H9 (cell line): ENCODE results near the gene PHGDH. TPM values are rescaled to one million over a fixed set of nuclear protein-coding genes. Genes with fewer than 3 reads are reported as not detected.

Experiments
- DNase-seq: peaks from one replicate; pipeline ENCODE4 v3.0.0-alpha.2; 2017
- H2AFZ ChIP-seq: one replicate; pipeline ENCODE4 v1.6.1; 2013; ENCODE audit warnings: mild to moderate bottlenecking, low read length, control low read depth, moderate library complexity
- H2AK5ac ChIP-seq: 2 replicates; pipeline ENCODE4 v1.6.1; 2013; ENCODE audit warnings: low read length, control low read depth, mixed read lengths; ENCODE audit not compliant: insufficient read length
- H2BK120ac ChIP-seq: one replicate; pipeline ENCODE4 v1.6.1; 2013; ENCODE audit warnings: low read depth, mild to moderate bottlenecking, low read length, control low read depth, inconsistent platforms; ENCODE audit not compliant: poor library complexity, severe bottlenecking
- H2BK12ac ChIP-seq: 2 replicates; pipeline ENCODE4 v1.6.1; 2013; ENCODE audit warnings: low read length, control low read depth, mixed read lengths, low read depth; ENCODE audit not compliant: insufficient read length
- H2BK15ac ChIP-seq: 2 replicates; pipeline ENCODE4 v1.6.1; 2013; ENCODE audit warnings: low read depth, low read length, control low read depth
- H2BK20ac ChIP-seq: one replicate; pipeline ENCODE4 v1.6.1; 2013; ENCODE audit warnings: low read depth, mild to moderate bottlenecking, low read length, control low read depth, inconsistent platforms; ENCODE audit not compliant: poor library complexity, severe bottlenecking
- H2BK5ac ChIP-seq: 2 replicates; pipeline ENCODE4 v1.6.1; 2013; ENCODE audit warnings: low read length, control low read depth, mixed read lengths; ENCODE audit not compliant: insufficient read length
- H3K14ac ChIP-seq: 2 replicates; pipeline ENCODE4 v1.6.1; 2013; ENCODE audit warnings: low read length, control low read depth; ENCODE audit not compliant: insufficient read depth
- H3K18ac ChIP-seq: 2 replicates; pipeline ENCODE4 v1.6.1; 2013; ENCODE audit warnings: low read depth, mild to moderate bottlenecking, mixed read lengths, low read length, control low read depth; ENCODE audit not compliant: insufficient read length
- H3K23ac ChIP-seq: 2 replicates; pipeline ENCODE4 v1.6.1; 2013; ENCODE audit warnings: low read length, control low read depth, mixed read lengths, low read depth; ENCODE audit not compliant: insufficient read length
- H3K23me2 ChIP-seq: 2 replicates; pipeline ENCODE4 v1.6.1; 2013; ENCODE audit warnings: low read depth, mild to moderate bottlenecking, mixed read lengths, low read length, control low read depth; ENCODE audit not compliant: insufficient read length, poor library complexity, severe bottlenecking
- H3K27ac ChIP-seq: 2 replicates; pipeline ENCODE4 v1.5.1; 2013; ENCODE audit warnings: low read length, control low read depth, mixed read lengths, low read depth; ENCODE audit not compliant: insufficient read length
- H3K27me3 ChIP-seq: 2 replicates; pipeline ENCODE4 v1.6.1; 2013; ENCODE audit warnings: low read length, control low read depth, inconsistent platforms; ENCODE audit not compliant: insufficient read depth
- H3K4ac ChIP-seq: 2 replicates; pipeline ENCODE4 v1.6.1; 2013; ENCODE audit warnings: low read depth, mild to moderate bottlenecking, control low read depth, inconsistent platforms, low read length, moderate library complexity
- H3K4me1 ChIP-seq: 2 replicates; pipeline ENCODE4 v1.6.1; 2013; ENCODE audit warnings: low read length, control low read depth, inconsistent platforms; ENCODE audit not compliant: insufficient read depth
- H3K4me2 ChIP-seq: 2 replicates; pipeline ENCODE4 v1.6.1; 2013; ENCODE audit warnings: low read length, control low read depth, mixed read lengths; ENCODE audit not compliant: insufficient read length, insufficient read depth
- H3K56ac ChIP-seq: 2 replicates; pipeline ENCODE4 v1.6.1; 2013; ENCODE audit warnings: low read depth, mild to moderate bottlenecking, mixed read lengths, low read length, control low read depth; ENCODE audit not compliant: insufficient read length
- H3K79me1 ChIP-seq: 2 replicates; pipeline ENCODE4 v1.6.1; 2013; ENCODE audit warnings: low read depth, mild to moderate bottlenecking, moderate library complexity, low read length, control low read depth, inconsistent platforms; ENCODE audit not compliant: insufficient read depth, poor library complexity, severe bottlenecking
- H3K79me2 ChIP-seq: 2 replicates; pipeline ENCODE4 v1.6.1; 2013; ENCODE audit warnings: low read length, control low read depth, inconsistent platforms; ENCODE audit not compliant: insufficient read depth
- H3K9ac ChIP-seq: 2 replicates; pipeline ENCODE4 v1.6.1; 2013; ENCODE audit warnings: low read length, control low read depth, mixed read lengths; ENCODE audit not compliant: insufficient read length; ENCODE audit errors: extremely low read depth
- H3K9me3 ChIP-seq: one replicate; pipeline ENCODE4 v1.6.1; 2013; ENCODE audit warnings: low read depth, low read length, inconsistent platforms; ENCODE audit not compliant: control insufficient read depth
- H3T11ph ChIP-seq: one replicate; pipeline ENCODE4 v1.6.1; 2013; ENCODE audit warnings: mild to moderate bottlenecking, low read length, control low read depth, inconsistent platforms
- H4K20me1 ChIP-seq: one replicate; pipeline ENCODE4 v1.6.1; 2013; ENCODE audit not compliant: control insufficient read depth, insufficient read length, insufficient read depth
- H4K5ac ChIP-seq: 2 replicates; pipeline ENCODE4 v1.6.1; 2013; ENCODE audit warnings: low read depth, mild to moderate bottlenecking, mixed read lengths, low read length, control low read depth; ENCODE audit not compliant: insufficient read length
- H4K8ac ChIP-seq: replicated peaks from 2 replicates; pipeline ENCODE4 v1.6.1; 2013; ENCODE audit warnings: low read length, control low read depth, mixed read lengths, low read depth; ENCODE audit not compliant: insufficient read length
- H4K91ac ChIP-seq: 2 replicates; pipeline ENCODE4 v1.6.1; 2013; ENCODE audit warnings: low read depth, mild to moderate bottlenecking, moderate library complexity, mixed read lengths, low read length, control low read depth; ENCODE audit not compliant: insufficient read length
- H3K27ac Mint-ChIP-seq, 3 experiments: 2 replicates in 2 of 3; 3 replicates in 1 of 3; pipeline ENCODE4 v1.8.0; 2020 to 2021; ENCODE audit warnings: mixed read lengths in 3 of 3, mild to moderate bottlenecking in 1 of 3, moderate library complexity in 1 of 3
- H3K27me3 Mint-ChIP-seq: 2 replicates; pipeline ENCODE4 v1.8.0; 2021; ENCODE audit warnings: low read depth, mild to moderate bottlenecking, moderate library complexity, mixed read lengths
- H3K36me3 Mint-ChIP-seq, 3 experiments: 2 replicates in 2 of 3; 3 replicates in 1 of 3; pipeline ENCODE4 v1.8.0; 2020 to 2021; ENCODE audit warnings: low read depth in 3 of 3, mixed read lengths in 3 of 3; ENCODE audit not compliant: insufficient read depth in 1 of 3
- H3K4me1 Mint-ChIP-seq, 2 experiments: 2 replicates each; pipeline ENCODE4 v1.8.0; 2020; ENCODE audit warnings: mixed read lengths in 2 of 2
- H3K4me3 Mint-ChIP-seq, 2 experiments: 2 replicates in 1 of 2; 3 replicates in 1 of 2; pipeline ENCODE4 v1.8.0; 2020 to 2021; ENCODE audit warnings: mild to moderate bottlenecking in 2 of 2, mixed read lengths in 2 of 2, moderate library complexity in 1 of 2
- H3K9me3 Mint-ChIP-seq, 2 experiments: 2 replicates in 1 of 2; 3 replicates in 1 of 2; pipeline ENCODE4 v1.8.0; 2020; ENCODE audit warnings: mild to moderate bottlenecking in 2 of 2, mixed read lengths in 2 of 2, moderate library complexity in 1 of 2
- CTCF ChIP-seq: fragments of 200-600 bp; sonication (generic); conservative IDR thresholded peaks from 3 replicates; pipeline ENCODE4 v1.8.0; 2021; ENCODE audit warnings: antibody characterized with exemption, mild to moderate bottlenecking
- WGBS: extraction: QIAGEN DNeasy Blood & Tissue Kit; methylation state at CpG from one replicate; pipeline ENCODE4 v1.1.7; 2013; ENCODE audit warnings: missing lambda C conversion rate, low lambda C conversion rate, mixed read lengths; ENCODE audit not compliant: insufficient read length; ENCODE audit errors: extremely low coverage; 5-methylcytosine and 5-hydroxymethylcytosine counted together
- total RNA-seq: library from RNA; stranded (reverse); gene quantifications from 2 replicates; pipeline ENCODE4 v1.2.1, GENCODE V29; 2021

The PHGDH gene
- total RNA-seq, 1 experiment from 2014 or later = 458 TPM

- Histone ChIP-seq H3K23ac (no peak overlapping the region), H3K9ac (no peak overlapping the region), H3K27me3 (no peaks in the 10 kb centered on the region), H2BK15ac (no peak overlapping the region), H3K18ac (no peak overlapping the region), H4K8ac (no peak overlapping the region), H4K5ac (no peak overlapping the region), H2BK120ac (no peak overlapping the region), H3K9me3 (no peaks in the 10 kb centered on the region), H3K4ac (no peak overlapping the region), H4K91ac (no peak overlapping the region), H2BK12ac (no peak overlapping the region), H3K79me2 (no peaks in the 10 kb centered on the region), H3K4me2 (no peak overlapping the region), H2BK5ac (no peak overlapping the region), H3K23me2 (no peaks in the 10 kb centered on the region), H3K14ac (no peak overlapping the region), H3K4me1 (no peaks in the 10 kb centered on the region; the same call in 1 of the 2 replicates), H2AFZ (no peak overlapping the region), H3K56ac (no peak overlapping the region), H2BK20ac (no peak overlapping the region), H2AK5ac (no peak overlapping the region), H3T11ph (no peak overlapping the region), H4K20me1 (peaks cover 5% of the 10 kb centered on the region), H3K27ac (no peak overlapping the region), H3K79me1 (peaks cover 18% of the 10 kb centered on the region)
- TF ChIP-seq CTCF = no peak
- Mint-ChIP-seq H3K27ac (no peak overlapping the region), H3K4me1 (peaks cover 7 to 10% of the 10 kb centered on the region in 2 experiments), H3K9me3 (no peaks in the 10 kb centered on the region), H3K36me3 (peaks cover 80 to 94% (median 89%) of the 10 kb centered on the region in 3 experiments), H3K4me3 (no peak overlapping the region), H3K27me3 (no peaks in the 10 kb centered on the region)
- no CpG with 5 or more reads among the region's 5 CpGs for WGBS
- no peak for DNase-seq
Measured at GRCh38 chr1:119731060-119731459, 19.3 kb downstream of the PHGDH start.
